Measurements from ENCODE around the gene PAPSS2. TPM values are rescaled to one million over a fixed set of nuclear protein-coding genes. Genes with fewer than 3 reads are reported as not detected.

PAPSS2 gene
- total RNA-seq, 2 donors from 2014 or later, result 219 to 322 TPM

- intact Hi-C loops (cut with DNase I, micrococcal nuclease), result no loop called here
- DNase-seq, result peak; percentile 59 to 61
- peak; percentile 83 for ATAC-seq
Measured at GRCh38 chr10:87694011-87694794, 34.5 kb downstream of the PAPSS2 start.

- ATAC-seq (peak; percentile 51), DNase-seq (peak in 1 of 2 donors; percentile 31)
- intact Hi-C loops (cut with DNase I, micrococcal nuclease), result no loop called here
Measured at GRCh38 chr10:87695074-87695473, 35.4 kb downstream of the PAPSS2 start.

GRCh38 chr10:87696922-87697745 is 37.5 kb downstream of the PAPSS2 start:
- ATAC-seq, result peak; percentile 42
- intact Hi-C loops (cut with DNase I, micrococcal nuclease), result no loop called here
- DNase-seq, result peak; percentile 36 to 47

- intact Hi-C loops (cut with DNase I, micrococcal nuclease), result no loop called here
- DNase-seq (no peak), ATAC-seq (no peak)
Measured at GRCh38 chr10:87700031-87700796, 40.5 kb downstream of the PAPSS2 start.

- DNase-seq (peak in 1 of 2 donors; percentile 21), ATAC-seq (peak; percentile 58)
- intact Hi-C loops (cut with DNase I, micrococcal nuclease), result no loop called here
Measured at GRCh38 chr10:87702260-87702972, 42.7 kb downstream of the PAPSS2 start.

- peak; percentile 59 for ATAC-seq
- DNase-seq, result no peak
- intact Hi-C loops (cut with DNase I, micrococcal nuclease), result no loop called here
Measured at GRCh38 chr10:87702973-87703294, 43.3 kb downstream of the PAPSS2 start.

- no peak for ATAC-seq
- no peak for DNase-seq
- intact Hi-C loops (cut with DNase I, micrococcal nuclease), result no loop called here
Measured at GRCh38 chr10:87703771-87704170, 44.1 kb downstream of the PAPSS2 start.

- no peak for DNase-seq
- ATAC-seq, result no peak
- intact Hi-C loops (cut with DNase I, micrococcal nuclease), result no loop called here
Measured at GRCh38 chr10:87705339-87705738, 45.7 kb downstream of the PAPSS2 start.

GRCh38 chr10:87706731-87707130 is 47.1 kb downstream of the PAPSS2 start:
- intact Hi-C loops (cut with DNase I, micrococcal nuclease), result no loop called here
- no peak for DNase-seq
- no peak for ATAC-seq

GRCh38 chr10:87707254-87707653 is 47.6 kb downstream of the PAPSS2 start:
- ATAC-seq (no peak), DNase-seq (no peak)
- intact Hi-C loops (cut with DNase I, micrococcal nuclease), result no loop called here

- intact Hi-C loops (cut with DNase I, micrococcal nuclease), result no loop called here
- no peak for DNase-seq
- ATAC-seq, result no peak
Measured at GRCh38 chr10:87712913-87713616, 53.4 kb downstream of the PAPSS2 start.

- DNase-seq, result no peak
- intact Hi-C loops (cut with DNase I, micrococcal nuclease), result no loop called here
- ATAC-seq, result no peak
Measured at GRCh38 chr10:87713707-87714106, 54.0 kb downstream of the PAPSS2 start.

GRCh38 chr10:87715552-87716347 is 56.1 kb downstream of the PAPSS2 start:
- intact Hi-C loops (cut with DNase I, micrococcal nuclease), result no loop called here
- no peak for ATAC-seq
- DNase-seq, result no peak

- no peak for ATAC-seq
- intact Hi-C loops (cut with DNase I, micrococcal nuclease), result no loop called here
- no peak for DNase-seq
Measured at GRCh38 chr10:87716348-87716670, 56.6 kb downstream of the PAPSS2 start.

GRCh38 chr10:87720665-87721064 is 61.0 kb downstream of the PAPSS2 start:
- ATAC-seq (no peak), DNase-seq (no peak)
- intact Hi-C loops (cut with DNase I, micrococcal nuclease), result no loop called here

- intact Hi-C loops (cut with DNase I, micrococcal nuclease), result no loop called here
- no peak for DNase-seq
- no peak for ATAC-seq
Measured at GRCh38 chr10:87721781-87722180, 62.1 kb downstream of the PAPSS2 start.

- ATAC-seq (peak; percentile 84), DNase-seq (no peak)
- intact Hi-C loops (cut with DNase I, micrococcal nuclease), result no loop called here
Measured at GRCh38 chr10:87722716-87723115, 63.0 kb downstream of the PAPSS2 start.

GRCh38 chr10:87723500-87723899 is 63.8 kb downstream of the PAPSS2 start:
- no peak for DNase-seq
- intact Hi-C loops (cut with DNase I, micrococcal nuclease), result no loop called here
- peak; percentile 89 for ATAC-seq

Data from left colon (tissue), 2 donors.